GM23248 (cell line): ENCODE data around the gene KRTAP10-9. TPM values are rescaled to one million over a fixed set of nuclear protein-coding genes. Genes with fewer than 3 reads are reported as not detected.

Experiments
- DNase-seq: peaks from one replicate; pipeline ENCODE4 v3.0.0-alpha.2; 2015
- H2AFZ ChIP-seq: fragments of 200-600 bp; sonication (generic); 2 replicates; pipeline ENCODE4 v1.6.1; 2016; ENCODE audit warnings: antibody characterized with exemption
- H3F3A ChIP-seq: fragments of 200-600 bp; sonication (generic); 2 replicates; pipeline ENCODE4 v1.6.1; 2016; ENCODE audit warnings: mild to moderate bottlenecking, antibody characterized with exemption, mixed run types; ENCODE audit not compliant: insufficient read depth
- H3K27ac ChIP-seq: fragments of 200-600 bp; sonication (generic); 2 replicates; pipeline ENCODE4 v1.5.1; 2016; ENCODE audit warnings: mild to moderate bottlenecking
- H3K27me3 ChIP-seq: fragments of 200-600 bp; sonication (generic); replicated peaks from 2 replicates; pipeline ENCODE4 v1.6.1; 2016; ENCODE audit warnings: mild to moderate bottlenecking; ENCODE audit not compliant: insufficient read depth
- H3K36me3 ChIP-seq: fragments of 200-600 bp; sonication (generic); 2 replicates; pipeline ENCODE4 v1.6.1; 2016; ENCODE audit warnings: low read depth, mild to moderate bottlenecking
- H3K4me1 ChIP-seq: fragments of 200-600 bp; sonication (generic); 2 replicates; pipeline ENCODE4 v1.6.1; 2016; ENCODE audit warnings: mild to moderate bottlenecking; ENCODE audit not compliant: insufficient read depth
- H3K4me2 ChIP-seq: fragments of 200-600 bp; sonication (generic); one replicate; pipeline ENCODE4 v1.6.1; 2016; ENCODE audit warnings: mild to moderate bottlenecking; ENCODE audit not compliant: unreplicated experiment
- H3K4me3 ChIP-seq: fragments of 200-600 bp; sonication (generic); 2 replicates; pipeline ENCODE4 v1.5.1; 2016; ENCODE audit warnings: mild to moderate bottlenecking
- H3K79me2 ChIP-seq: fragments of 200-600 bp; sonication (generic); 2 replicates; pipeline ENCODE4 v1.6.1; 2016; ENCODE audit warnings: mild to moderate bottlenecking; ENCODE audit not compliant: insufficient read depth
- H3K9ac ChIP-seq: fragments of 200-600 bp; sonication (generic); 2 replicates; pipeline ENCODE4 v1.6.1; 2016; ENCODE audit warnings: mild to moderate bottlenecking
- H3K9me2 ChIP-seq: fragments of 200-600 bp; sonication (generic); 2 replicates; pipeline ENCODE4 v1.6.1; 2016; ENCODE audit warnings: mixed run types, mild to moderate bottlenecking, moderate library complexity; ENCODE audit not compliant: insufficient read depth
- H3K9me3 ChIP-seq: fragments of 200-600 bp; sonication (generic); one replicate; pipeline ENCODE4 v1.6.1; 2017; ENCODE audit warnings: low read depth
- H4K20me1 ChIP-seq: fragments of 200-600 bp; sonication (generic); 2 replicates; pipeline ENCODE4 v1.6.0; 2016; ENCODE audit not compliant: insufficient read depth
- EZH2 ChIP-seq: fragments of 200-600 bp; sonication (generic); IDR thresholded peaks from 2 replicates; pipeline ENCODE4 v1.6.1; 2018; ENCODE audit warnings: antibody characterized with exemption, mild to moderate bottlenecking; ENCODE audit not compliant: insufficient read depth, poor library complexity, severe bottlenecking
- EZH2phosphoT487 ChIP-seq: fragments of 200-600 bp; sonication (generic); IDR thresholded peaks from 2 replicates; pipeline ENCODE4 v1.6.1; 2018; ENCODE audit warnings: antibody characterized with exemption, moderate library complexity, mild to moderate bottlenecking, low read depth; ENCODE audit not compliant: insufficient read depth
- WGBS, 2 experiments: methylation state at CpG; one replicate each; pipeline ENCODE4 v1.1.6; 2015 to 2017; ENCODE audit warnings: low lambda C conversion rate in 2 of 2, low coverage in 1 of 2; ENCODE audit errors: missing lambda C conversion rate in 2 of 2; 5-methylcytosine and 5-hydroxymethylcytosine counted together
- in situ Hi-C: fragments of 300-500 bp; cut with MboI; formaldehyde crosslinking; loops from 2 replicates; pipeline ENCODE4 v1.15.0; 2020
- polyA plus RNA-seq: library from polyadenylated mRNA; unstranded; fragments of >200 nt; fragmentation: Nextera tagmentation; extraction: Ambion mirVana; gene quantifications from 2 replicates; pipeline ENCODE4 v1.2.1, GENCODE V29; 2016
- total RNA-seq: library from RNA; depleted of rRNA; stranded (reverse); fragments of >200 nt; shearing (Covaris generic); gene quantifications from 2 replicates; pipeline ENCODE4 v1.2.3, GENCODE V29; 2014

KRTAP10-9 gene
- total and polyA plus RNA-seq, 2 experiments from 2014 or later, result not detected

GRCh38 chr21:44647222-44647552 is 20.3 kb downstream of the KRTAP10-9 start:
- H3K4me2 ChIP-seq, result no peak overlapping the region
- in situ Hi-C loops, result no loop called here
- DNase-seq, result no peak
- H3K27me3 ChIP-seq, result peaks cover 4% of the 10 kb centered on the region; the same call in 1 of the 2 replicates
- no peak overlapping the region for H2AFZ ChIP-seq
- no peaks in the 10 kb centered on the region for H3K4me1 ChIP-seq
- no peaks in the 10 kb centered on the region for H3K79me2 ChIP-seq
- TF ChIP-seq EZH2phosphoT487, result no peak
- no peak for TF ChIP-seq EZH2
- no peaks in the 10 kb centered on the region for H3F3A ChIP-seq
- H3K4me3 ChIP-seq, result no peak overlapping the region
- H4K20me1 ChIP-seq, result no peaks in the 10 kb centered on the region
- H3K27ac ChIP-seq, result no peak overlapping the region
- no peak overlapping the region for H3K9ac ChIP-seq
- 5 to 6% methylated on average over 8 of the region's 8 CpGs for WGBS, 2 experiments
- no peaks in the 10 kb centered on the region for H3K9me2 ChIP-seq
- no peaks in the 10 kb centered on the region for H3K9me3 ChIP-seq
- no peaks in the 10 kb centered on the region for H3K36me3 ChIP-seq

- H3F3A ChIP-seq, result no peaks in the 10 kb centered on the region
- no peaks in the 10 kb centered on the region for H3K4me1 ChIP-seq
- H3K27ac ChIP-seq, result no peak overlapping the region
- no peak for DNase-seq
- no peaks in the 10 kb centered on the region for H3K36me3 ChIP-seq
- no peaks in the 10 kb centered on the region for H3K79me2 ChIP-seq
- H3K27me3 ChIP-seq, result peaks cover 14% of the 10 kb centered on the region
- H3K9me2 ChIP-seq, result no peaks in the 10 kb centered on the region
- no peak overlapping the region for H2AFZ ChIP-seq
- TF ChIP-seq EZH2 (no peak), EZH2phosphoT487 (no peak)
- 51% methylated on average over 33 of the region's 33 CpGs for WGBS, 2 experiments
- no peaks in the 10 kb centered on the region for H4K20me1 ChIP-seq
- no peak overlapping the region for H3K4me2 ChIP-seq
- H3K4me3 ChIP-seq, result no peak overlapping the region
- in situ Hi-C loops, result no loop called here
- no peak overlapping the region for H3K9ac ChIP-seq
- no peaks in the 10 kb centered on the region for H3K9me3 ChIP-seq
Measured at GRCh38 chr21:44648557-44649311, 21.8 kb downstream of the KRTAP10-9 start.

- Histone ChIP-seq H3K4me1 (no peaks in the 10 kb centered on the region), H3K27me3 (peaks cover 14% of the 10 kb centered on the region), H3F3A (no peaks in the 10 kb centered on the region), H3K79me2 (no peaks in the 10 kb centered on the region), H3K9me3 (no peaks in the 10 kb centered on the region), H3K36me3 (no peaks in the 10 kb centered on the region), H3K9ac (no peak overlapping the region), H2AFZ (no peak overlapping the region), H3K9me2 (no peaks in the 10 kb centered on the region), H4K20me1 (no peaks in the 10 kb centered on the region), H3K4me2 (no peak overlapping the region), H3K4me3 (no peak overlapping the region), H3K27ac (no peak overlapping the region)
- no peak for DNase-seq
- WGBS, 2 experiments, result 48 to 51% methylated on average over 18 of the region's 18 CpGs
- no peak for TF ChIP-seq EZH2phosphoT487
- no peak for TF ChIP-seq EZH2
- in situ Hi-C loops, result no loop called here
Measured at GRCh38 chr21:44649521-44650100, 22.7 kb downstream of the KRTAP10-9 start.

GRCh38 chr21:44650265-44650972 is 23.5 kb downstream of the KRTAP10-9 start:
- H3K27me3 ChIP-seq, result peaks cover 14% of the 10 kb centered on the region
- no peaks in the 10 kb centered on the region for H3K9me2 ChIP-seq
- H3K9me3 ChIP-seq, result no peaks in the 10 kb centered on the region
- H3K4me2 ChIP-seq, result no peak overlapping the region
- TF ChIP-seq EZH2 (no peak), EZH2phosphoT487 (no peak)
- 57 to 63% methylated on average over 20 of the region's 20 CpGs for WGBS, 2 experiments
- in situ Hi-C loops, result no loop called here
- no peaks in the 10 kb centered on the region for H3K4me1 ChIP-seq
- H3K4me3 ChIP-seq, result no peak overlapping the region
- no peak for DNase-seq
- H3K9ac ChIP-seq, result no peak overlapping the region
- H3K27ac ChIP-seq, result no peak overlapping the region
- no peaks in the 10 kb centered on the region for H3K36me3 ChIP-seq
- no peak overlapping the region for H2AFZ ChIP-seq
- no peaks in the 10 kb centered on the region for H3F3A ChIP-seq
- H4K20me1 ChIP-seq, result no peaks in the 10 kb centered on the region
- no peaks in the 10 kb centered on the region for H3K79me2 ChIP-seq
